K562 (cell line): ENCODE data around the gene THUMPD1. TPM values are rescaled to one million over a fixed set of nuclear protein-coding genes. Genes with fewer than 3 reads are reported as not detected.

Source experiments
- ADNP ChIP-seq: fragments of 200-800 bp; sonication (Bioruptor generic); IDR thresholded peaks from 2 replicates; pipeline ENCODE4 v1.6.1; 2016; ENCODE audit warnings: missing genetic modification characterization, missing compliant biosample characterization
- CBX8 ChIP-seq: fragments of 200-600 bp; sonication (generic); IDR thresholded peaks from 2 replicates; pipeline ENCODE4 v1.6.1; 2012; ENCODE audit warnings: borderline replicate concordance, mixed run types, low read depth, mild to moderate bottlenecking, moderate library complexity, mixed read lengths, low read length, control low read depth, inconsistent platforms; ENCODE audit not compliant: poor library complexity, severe bottlenecking; ENCODE audit errors: extremely low read depth
- CHAMP1 ChIP-seq: fragments of 450-650 bp; IDR thresholded peaks from 2 replicates; pipeline ENCODE4 v1.6.1; 2016; ENCODE audit warnings: mild to moderate bottlenecking
- GATAD2A ChIP-seq: fragments of 450-650 bp; IDR thresholded peaks from 2 replicates; pipeline ENCODE4 v1.6.1; 2017
- HCFC1 ChIP-seq: IDR thresholded peaks from 2 replicates; pipeline ENCODE4 v1.6.1; 2012; ENCODE audit warnings: low read depth, low read length, improper control_type of control experiment
- HDAC8 ChIP-seq: fragments of 450-650 bp; IDR thresholded peaks from 2 replicates; pipeline ENCODE4 v1.6.1; 2016; ENCODE audit warnings: mild to moderate bottlenecking, missing genetic modification characterization, moderate library complexity, missing compliant biosample characterization
- HEY1 ChIP-seq: fragments of 250-450 bp; sonication (Bioruptor Pico); IDR thresholded peaks from 2 replicates; pipeline ENCODE4 v1.5.0; 2020; ENCODE audit warnings: mild to moderate bottlenecking, moderate library complexity, borderline replicate concordance
- HSF4 ChIP-seq: fragments of 250-450 bp; sonication (Bioruptor Pico); IDR thresholded peaks from 2 replicates; pipeline ENCODE4 v2.1.2; 2022; ENCODE audit warnings: mild to moderate bottlenecking, moderate library complexity, borderline replicate concordance
- KAT7 ChIP-seq: sonication (generic); formaldehyde crosslinking; IDR thresholded peaks from 2 replicates; pipeline ENCODE4 v1.8.0; 2022; ENCODE audit warnings: missing genetic modification reagents, mild to moderate bottlenecking, borderline replicate concordance
- KDM2B ChIP-seq: fragments of 250-450 bp; sonication (Bioruptor Pico); IDR thresholded peaks from 2 replicates; pipeline ENCODE4 v1.8.0; 2021; ENCODE audit warnings: mild to moderate bottlenecking, moderate library complexity
- MLLT1 ChIP-seq, 2 experiments: fragments of 450-650 bp; IDR thresholded peaks; 2 replicates each; pipeline ENCODE4 v1.6.1; 2016
- POLR2AphosphoS5 ChIP-seq: IDR thresholded peaks from 2 replicates; pipeline ENCODE4 v1.6.1; 2011; ENCODE audit warnings: mild to moderate bottlenecking, low read depth, low read length, moderate library complexity; ENCODE audit not compliant: control insufficient read depth, insufficient read depth
- RFX5 ChIP-seq: IDR thresholded peaks from 2 replicates; pipeline ENCODE4 v1.6.1; 2011; ENCODE audit warnings: low read depth, mild to moderate bottlenecking, improper control_type of control experiment, low read length
- SAFB ChIP-seq: fragments of 200-400 bp; formaldehyde crosslinking; IDR thresholded peaks from 2 replicates; pipeline ENCODE4 v1.6.1; 2017; ENCODE audit warnings: low read depth, low read length, borderline replicate concordance
- SMAD3 ChIP-seq: fragments of 450-650 bp; formaldehyde crosslinking; conservative IDR thresholded peaks from 2 replicates; pipeline ENCODE4 v1.4.0; 2020; ENCODE audit warnings: mild to moderate bottlenecking
- ZNF175 ChIP-seq: fragments of 200-800 bp; sonication (Bioruptor generic); IDR thresholded peaks from 2 replicates; pipeline ENCODE4 v1.6.1; 2016; ENCODE audit warnings: low read depth, mild to moderate bottlenecking, missing genetic modification characterization, missing compliant biosample characterization
- ZNF217 ChIP-seq: sonication (generic); formaldehyde crosslinking; IDR thresholded peaks from 2 replicates; pipeline ENCODE4 v1.8.0; 2022; ENCODE audit warnings: mild to moderate bottlenecking, missing genetic modification reagents
- polyA plus RNA-seq, 8 experiments: library from polyadenylated mRNA; depleted of rRNA in 4 of 8; stranded (reverse) in 5 of 8; unstranded in 3 of 8; fragments of >200 nt; fragmentation: Nextera tagmentation in 2 of 8; fragmentation: Illumina TruSeq in 1 of 8; extraction: Ambion mirVana in 2 of 8; extraction: Trizol in 1 of 8; gene quantifications; 2 replicates each; pipeline versions ENCODE4 v1.2.1 to v1.2.3, GENCODE V29; 2011 to 2014; ENCODE audit warnings: inconsistent platforms in 1 of 8, missing spikeins in 1 of 8
- total RNA-seq, 7 experiments: library from RNA; depleted of rRNA in 6 of 7; stranded (reverse); fragments of >200 nt in 6 of 7; fragmentation: Illumina TruSeq in 2 of 7; extraction: Trizol in 2 of 7; gene quantifications; 2 replicates each; pipeline versions ENCODE4 v1.2.1 to v1.2.3, GENCODE V29; 2011 to 2021; ENCODE audit warnings: low replicate concordance in 1 of 7
- TF ChIP-seq, protein P1 (sequence below): fragments of 250-450 bp; sonication (Bioruptor Pico); IDR thresholded peaks from 2 replicates; pipeline ENCODE4 v1.5.0; 2021; ENCODE audit warnings: mild to moderate bottlenecking, borderline replicate concordance
- TF ChIP-seq, protein P2 (sequence below): IDR thresholded peaks from 3 replicates; pipeline ENCODE4 v1.6.1; 2011; ENCODE audit warnings: borderline replicate concordance, mild to moderate bottlenecking; ENCODE audit not compliant: insufficient read length, insufficient read depth
- TF ChIP-seq, protein P3 (sequence below): fragments of 250-450 bp; sonication (Bioruptor Pico); IDR thresholded peaks from 2 replicates; pipeline ENCODE4 v1.5.0; 2021

Gene THUMPD1
- total and polyA plus RNA-seq, 9 of the 15 experiments (the other 6 are each of a cell fraction or from before 2014, with no cell fraction given): 37.8 to 101 (median 56.8) TPM

GRCh38 chr16:20766294-20766693 lies 24.7 kb upstream of the THUMPD1 start (continued):
- TF ChIP-seq, protein P1, sequence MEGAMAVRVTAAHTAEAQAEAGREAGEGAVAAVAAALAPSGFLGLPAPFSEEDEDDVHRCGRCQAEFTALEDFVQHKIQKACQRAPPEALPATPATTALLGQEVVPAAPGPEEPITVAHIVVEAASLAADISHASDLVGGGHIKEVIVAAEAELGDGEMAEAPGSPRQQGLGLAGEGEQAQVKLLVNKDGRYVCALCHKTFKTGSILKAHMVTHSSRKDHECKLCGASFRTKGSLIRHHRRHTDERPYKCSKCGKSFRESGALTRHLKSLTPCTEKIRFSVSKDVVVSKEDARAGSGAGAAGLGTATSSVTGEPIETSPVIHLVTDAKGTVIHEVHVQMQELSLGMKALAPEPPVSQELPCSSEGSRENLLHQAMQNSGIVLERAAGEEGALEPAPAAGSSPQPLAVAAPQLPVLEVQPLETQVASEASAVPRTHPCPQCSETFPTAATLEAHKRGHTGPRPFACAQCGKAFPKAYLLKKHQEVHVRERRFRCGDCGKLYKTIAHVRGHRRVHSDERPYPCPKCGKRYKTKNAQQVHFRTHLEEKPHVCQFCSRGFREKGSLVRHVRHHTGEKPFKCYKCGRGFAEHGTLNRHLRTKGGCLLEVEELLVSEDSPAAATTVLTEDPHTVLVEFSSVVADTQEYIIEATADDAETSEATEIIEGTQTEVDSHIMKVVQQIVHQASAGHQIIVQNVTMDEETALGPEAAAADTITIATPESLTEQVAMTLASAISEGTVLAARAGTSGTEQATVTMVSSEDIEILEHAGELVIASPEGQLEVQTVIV (CRISPR knock-in tag): no peak
- no peak for TF ChIP-seq HDAC8 (tag)
- TF ChIP-seq KDM2B (CRISPR knock-in tag): no peak
- 0 out of 2 replicates have a peak, but pooled peaks have one; percentile 20 for TF ChIP-seq ADNP (tag)
- no peak for TF ChIP-seq SMAD3
- no peak for TF ChIP-seq GATAD2A
- TF ChIP-seq CHAMP1: no peak
- 0 out of 4 replicates have a peak, but pooled peaks of 1 of the 2 experiments have one; percentile 40 for TF ChIP-seq MLLT1 (IDR thresholded peaks at IDR 0.05)
- no peak for TF ChIP-seq POLR2AphosphoS5
- TF ChIP-seq CBX8: no peak
- no peak for TF ChIP-seq HEY1
- no peak for TF ChIP-seq SAFB
- TF ChIP-seq, protein P2, sequence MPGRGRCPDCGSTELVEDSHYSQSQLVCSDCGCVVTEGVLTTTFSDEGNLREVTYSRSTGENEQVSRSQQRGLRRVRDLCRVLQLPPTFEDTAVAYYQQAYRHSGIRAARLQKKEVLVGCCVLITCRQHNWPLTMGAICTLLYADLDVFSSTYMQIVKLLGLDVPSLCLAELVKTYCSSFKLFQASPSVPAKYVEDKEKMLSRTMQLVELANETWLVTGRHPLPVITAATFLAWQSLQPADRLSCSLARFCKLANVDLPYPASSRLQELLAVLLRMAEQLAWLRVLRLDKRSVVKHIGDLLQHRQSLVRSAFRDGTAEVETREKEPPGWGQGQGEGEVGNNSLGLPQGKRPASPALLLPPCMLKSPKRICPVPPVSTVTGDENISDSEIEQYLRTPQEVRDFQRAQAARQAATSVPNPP: no peak
- TF ChIP-seq ZNF175 (CRISPR knock-in tag): no peak
- TF ChIP-seq HCFC1: no peak
- TF ChIP-seq KAT7 (CRISPR knock-in tag): no peak
- TF ChIP-seq, protein P3, sequence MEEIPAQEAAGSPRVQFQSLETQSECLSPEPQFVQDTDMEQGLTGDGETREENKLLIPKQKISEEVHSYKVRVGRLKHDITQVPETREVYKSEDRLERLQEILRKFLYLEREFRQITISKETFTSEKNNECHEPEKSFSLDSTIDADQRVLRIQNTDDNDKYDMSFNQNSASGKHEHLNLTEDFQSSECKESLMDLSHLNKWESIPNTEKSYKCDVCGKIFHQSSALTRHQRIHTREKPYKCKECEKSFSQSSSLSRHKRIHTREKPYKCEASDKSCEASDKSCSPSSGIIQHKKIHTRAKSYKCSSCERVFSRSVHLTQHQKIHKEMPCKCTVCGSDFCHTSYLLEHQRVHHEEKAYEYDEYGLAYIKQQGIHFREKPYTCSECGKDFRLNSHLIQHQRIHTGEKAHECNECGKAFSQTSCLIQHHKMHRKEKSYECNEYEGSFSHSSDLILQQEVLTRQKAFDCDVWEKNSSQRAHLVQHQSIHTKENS (CRISPR knock-in tag): no peak
- TF ChIP-seq ZNF217 (CRISPR knock-in tag): no peak
- no peak for TF ChIP-seq HSF4 (CRISPR knock-in tag)
- TF ChIP-seq RFX5: no peak
